Activated effector memory CD4-positive, alpha-beta T cell treated with anti-CD3 and anti-CD28 coated beads, Interleukin-2, amount 50 U/mL, for 16 hours (primary cell): Measurements from ENCODE around the gene MVP.
"Not testable (repeated sequence)": the region's sequence is repeated elsewhere in the genome, so short reads cannot be mapped to it uniquely, and the experiment has no call there.

Experiments used
- DNase-seq: peaks from one replicate; pipeline ENCODE4 v3.0.0-alpha.2; 2020

MVP gene

DNA sequence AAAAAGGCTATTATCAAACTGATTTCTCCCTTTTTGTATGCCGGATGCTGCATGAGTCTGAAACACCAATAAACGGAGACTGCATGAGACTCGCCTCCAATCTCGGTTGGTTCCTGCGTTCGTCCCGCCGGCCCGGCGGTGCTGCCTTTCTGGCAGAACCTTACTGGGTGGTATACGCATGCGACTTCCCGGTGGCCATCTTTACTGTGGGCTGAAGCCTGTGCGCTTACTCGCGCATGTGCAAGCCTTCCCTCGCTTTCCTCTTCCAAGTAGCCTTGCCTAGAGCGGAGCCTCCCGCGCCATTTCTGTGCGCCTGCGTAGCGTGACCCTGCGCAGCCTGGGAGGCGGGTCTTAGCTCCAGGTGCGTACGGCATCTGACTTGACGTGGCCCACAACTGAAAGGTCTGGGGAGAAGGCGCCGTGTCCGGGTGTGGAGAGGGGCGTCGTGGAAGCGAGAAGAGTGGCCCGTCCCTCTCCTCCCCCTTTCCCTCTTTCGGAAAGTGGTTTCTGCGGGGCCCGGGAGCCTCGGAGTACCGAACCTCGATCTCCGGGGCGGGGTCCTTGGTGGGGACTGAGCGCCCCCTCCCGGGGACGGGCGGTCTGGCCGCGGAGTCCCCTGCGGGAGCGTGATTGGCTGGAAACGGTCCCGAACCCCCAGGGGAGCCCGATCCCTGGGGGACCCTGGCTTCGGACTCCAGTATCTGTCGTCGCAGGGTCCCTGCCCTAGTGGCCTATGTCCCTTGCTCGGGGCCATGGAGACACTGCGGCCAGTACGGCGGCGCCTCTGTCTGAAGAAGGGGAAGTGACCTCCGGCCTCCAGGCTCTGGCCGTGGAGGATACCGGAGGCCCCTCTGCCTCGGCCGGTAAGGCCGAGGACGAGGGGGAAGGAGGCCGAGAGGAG is 4.2 kb upstream of the MVP start, which contains the start of gene PAGR1:
Gene PAGR1, plus strand, starts transcription at position 360 of the 901 bp plus-strand sequence. Its CDS starts 374 bp downstream, at position 734.
- peak; percentile 99 for DNase-seq

DNA sequence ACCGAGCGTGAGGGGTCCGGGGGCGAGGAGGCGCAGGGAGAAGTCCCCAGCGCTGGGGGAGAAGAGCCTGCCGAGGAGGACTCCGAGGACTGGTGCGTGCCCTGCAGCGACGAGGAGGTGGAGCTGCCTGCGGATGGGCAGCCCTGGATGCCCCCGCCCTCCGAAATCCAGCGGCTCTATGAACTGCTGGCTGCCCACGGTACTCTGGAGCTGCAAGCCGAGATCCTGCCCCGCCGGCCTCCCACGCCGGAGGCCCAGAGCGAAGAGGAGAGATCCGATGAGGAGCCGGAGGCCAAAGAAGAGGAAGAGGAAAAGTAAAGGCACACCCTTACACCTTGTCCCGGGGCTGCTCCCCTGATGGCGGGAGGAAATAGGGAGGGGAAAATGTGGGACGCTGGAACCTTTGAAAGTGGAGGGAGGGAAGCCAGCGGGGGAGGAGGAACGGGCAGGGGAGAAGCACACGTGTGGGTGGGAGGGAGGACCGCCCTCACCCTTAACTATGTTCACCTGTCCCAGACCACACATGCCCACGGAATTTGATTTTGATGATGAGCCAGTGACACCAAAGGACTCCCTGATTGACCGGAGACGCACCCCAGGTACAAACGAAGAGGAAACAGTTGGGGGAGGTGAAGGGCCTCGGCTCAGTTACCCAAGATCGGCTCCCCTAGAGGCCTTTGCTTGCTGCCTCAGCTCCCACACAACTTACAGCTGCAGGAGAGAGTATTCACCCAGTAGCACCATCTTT is 3.4 kb upstream of the MVP start:
- peak; percentile 84 for DNase-seq

DNA sequence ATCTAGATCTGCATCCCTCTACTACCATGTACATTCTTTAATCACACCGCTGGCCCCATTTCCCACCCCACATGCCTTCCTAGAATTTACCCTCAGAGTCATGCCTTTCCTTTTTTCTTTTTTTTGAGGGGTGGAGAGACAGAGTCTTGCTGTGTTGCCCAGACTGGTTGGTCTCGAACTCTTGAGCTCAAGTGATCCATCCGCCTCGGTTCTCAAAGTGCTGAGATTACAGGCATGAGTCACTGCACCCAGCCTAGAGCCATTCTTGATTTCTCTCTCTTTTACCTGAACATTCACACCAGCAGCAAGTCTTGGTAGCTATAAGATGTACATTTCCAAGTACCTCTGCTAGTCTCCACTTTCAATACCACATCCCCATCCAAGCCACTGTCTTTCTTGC is 2.2 kb upstream of the MVP start:
- DNase-seq, result no peak

DNA sequence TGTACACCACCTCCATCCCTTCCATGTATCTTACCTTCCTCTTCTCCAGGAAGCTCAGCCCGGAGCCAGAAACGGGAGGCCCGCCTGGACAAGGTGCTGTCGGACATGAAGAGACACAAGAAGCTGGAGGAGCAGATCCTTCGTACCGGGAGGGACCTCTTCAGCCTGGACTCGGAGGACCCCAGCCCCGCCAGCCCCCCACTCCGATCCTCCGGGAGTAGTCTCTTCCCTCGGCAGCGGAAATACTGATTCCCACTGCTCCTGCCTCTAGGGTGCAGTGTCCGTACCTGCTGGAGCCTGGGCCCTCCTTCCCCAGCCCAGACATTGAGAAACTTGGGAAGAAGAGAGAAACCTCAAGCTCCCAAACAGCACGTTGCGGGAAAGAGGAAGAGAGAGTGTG is 756 bp upstream of the MVP start:
- no peak for DNase-seq

DNA sequence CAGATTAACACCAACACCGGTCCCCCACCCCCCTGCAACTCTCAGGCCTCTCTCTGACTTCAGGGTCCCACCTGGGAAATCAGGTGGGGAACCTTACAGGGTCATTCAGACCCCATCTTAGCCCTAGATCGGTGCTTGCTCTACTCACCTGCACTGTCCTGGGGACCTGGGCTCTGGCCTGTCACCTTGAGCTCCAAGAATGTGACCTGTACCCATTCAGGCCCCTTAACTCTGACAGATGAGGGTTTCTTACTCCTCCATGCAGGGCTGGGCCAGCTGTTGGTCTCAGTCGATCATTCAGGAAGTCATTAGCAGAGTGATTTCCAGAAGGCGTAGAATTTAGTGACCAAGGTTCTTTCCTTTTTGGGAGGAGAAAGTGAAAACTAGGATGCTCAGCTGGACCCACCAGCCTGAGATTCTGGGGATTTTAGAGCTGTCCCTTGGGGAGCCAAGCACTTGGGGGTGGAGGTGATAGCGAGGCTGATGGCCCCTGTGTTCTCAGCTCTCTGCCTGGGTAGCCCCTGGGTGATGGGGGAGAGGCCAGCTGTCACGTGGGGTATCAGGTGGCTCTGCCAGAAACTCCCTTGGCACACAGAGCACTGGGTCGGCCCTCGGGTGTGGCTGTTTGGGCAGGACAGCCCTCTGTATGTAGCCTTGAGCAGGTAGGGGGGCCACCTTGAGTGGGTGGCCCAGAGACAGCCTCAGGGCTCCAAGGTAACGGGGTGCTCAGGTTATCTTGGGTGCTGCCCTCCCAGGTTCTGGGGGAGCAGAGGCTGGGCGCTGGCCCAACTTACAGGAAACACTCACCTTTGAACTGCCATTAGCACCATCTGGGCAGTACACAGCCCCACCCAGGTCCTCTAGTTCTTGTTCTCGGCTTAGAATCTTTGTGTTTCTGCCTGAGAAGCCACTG is 724 bp downstream of the MVP start:
- DNase-seq, result peak; percentile 85

DNA sequence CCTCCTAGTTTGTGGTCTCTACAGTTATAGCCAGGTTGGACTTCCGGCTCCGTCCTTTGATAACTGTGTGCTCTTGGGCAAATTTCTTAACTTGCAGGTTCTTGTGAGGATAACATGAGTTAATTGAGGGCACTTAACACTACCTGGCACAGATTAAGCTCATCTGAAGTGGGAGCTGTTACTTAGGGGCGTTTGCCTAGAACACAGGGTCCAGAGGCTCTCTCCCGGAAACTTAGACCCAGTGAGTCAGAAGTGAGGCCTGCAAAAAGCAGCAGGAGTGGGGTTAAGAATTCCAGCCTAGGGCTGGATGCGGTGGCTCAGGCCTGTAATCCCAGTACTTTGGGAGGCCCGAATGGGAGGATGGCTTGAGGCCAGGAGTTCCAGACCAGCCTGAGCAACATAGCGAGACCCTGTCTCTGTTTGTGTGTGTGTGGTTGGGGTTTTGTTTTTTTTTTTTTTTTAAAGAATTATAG is 1.4 kb downstream of the MVP start:
- DNase-seq, result no peak

DNA sequence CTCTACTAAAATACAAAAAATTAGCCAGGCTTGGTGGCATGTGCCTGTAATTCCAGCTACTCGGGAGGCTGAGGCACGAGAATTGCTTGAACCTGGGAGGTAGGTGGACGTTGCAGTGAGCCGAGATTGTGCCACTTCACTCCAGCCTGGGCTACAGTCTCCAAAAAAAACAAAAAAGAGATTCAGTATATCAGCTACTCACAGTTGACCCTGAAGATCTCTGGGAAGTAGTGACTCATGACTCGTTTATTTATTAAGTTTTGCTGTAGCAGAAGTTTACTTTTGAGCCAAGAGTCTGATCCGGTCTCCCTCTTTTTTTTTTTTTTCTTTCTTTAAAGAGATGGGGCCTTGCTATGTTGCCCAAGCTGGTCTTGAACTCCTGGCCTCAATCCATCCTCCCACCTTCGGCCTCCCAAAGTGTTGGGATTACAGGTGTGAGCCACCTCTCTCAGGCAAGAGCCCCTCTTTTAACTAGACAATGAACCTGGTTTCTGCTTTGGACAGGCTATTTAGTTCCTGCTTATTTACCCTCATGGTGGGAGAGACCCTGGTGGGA is 4.4 kb downstream of the MVP start:
- no peak for DNase-seq

DNA sequence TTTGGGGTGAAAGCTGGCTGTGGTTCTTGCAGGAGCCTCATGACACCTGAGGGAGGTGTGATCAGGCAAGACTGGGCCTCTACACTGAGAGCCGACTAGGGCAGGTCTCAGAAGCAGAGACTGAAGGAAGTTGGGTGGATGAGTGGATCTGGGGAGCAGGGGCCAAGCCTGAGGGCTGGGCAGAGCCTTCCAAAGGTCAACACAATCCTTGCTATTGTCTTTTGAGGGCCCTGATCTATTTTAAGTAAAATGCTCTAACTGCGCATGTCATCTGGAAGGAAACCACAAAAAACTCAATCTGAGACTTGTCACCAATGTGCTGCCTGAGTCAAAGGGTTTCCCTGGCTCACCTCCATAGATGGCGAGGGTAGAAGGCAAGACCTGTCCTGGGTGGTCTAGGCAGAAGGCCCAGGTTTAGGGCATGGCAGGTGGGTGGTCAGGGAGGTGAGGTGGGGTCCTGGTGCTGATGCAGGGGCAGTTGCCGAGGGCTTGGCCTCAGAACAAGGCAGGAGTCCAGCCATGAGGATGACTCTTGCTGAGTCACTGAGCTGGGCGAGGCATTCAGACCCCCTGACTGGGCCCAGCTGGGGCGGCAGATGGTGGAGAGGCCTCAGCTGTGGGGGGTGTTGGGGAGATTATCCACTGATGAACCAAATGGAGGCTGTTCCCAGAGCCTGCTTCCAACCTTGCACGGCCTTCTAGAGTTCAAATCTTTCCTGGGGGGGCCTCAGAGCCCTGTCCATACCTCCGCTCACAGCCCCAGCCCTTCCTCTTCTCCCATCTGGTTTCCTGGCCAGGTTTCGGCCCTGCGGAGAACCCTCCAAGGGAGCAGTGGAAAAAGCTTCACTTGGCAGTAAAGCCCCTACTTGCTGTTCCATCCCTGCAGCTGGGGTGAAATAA is 5.1 kb downstream of the MVP start:
- peak; percentile 78 for DNase-seq

DNA sequence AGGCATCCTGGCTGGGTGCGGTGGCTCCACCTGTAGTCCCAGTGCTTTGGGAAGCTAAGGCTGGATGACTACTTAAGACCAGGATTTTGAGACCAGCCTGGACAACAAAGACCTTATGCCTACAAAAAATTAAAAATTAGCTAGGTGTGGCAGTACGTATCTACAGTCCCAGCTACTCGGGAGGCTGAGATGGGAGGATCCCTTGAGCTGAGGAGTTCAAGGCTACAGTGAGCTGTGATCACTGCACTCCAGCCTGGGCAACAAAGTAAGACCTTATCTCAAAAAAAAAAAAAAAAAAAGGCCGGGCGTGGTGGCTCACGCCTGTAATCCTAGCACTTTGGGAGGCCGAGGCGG is 6.1 kb downstream of the MVP start:
- no peak for DNase-seq

DNA sequence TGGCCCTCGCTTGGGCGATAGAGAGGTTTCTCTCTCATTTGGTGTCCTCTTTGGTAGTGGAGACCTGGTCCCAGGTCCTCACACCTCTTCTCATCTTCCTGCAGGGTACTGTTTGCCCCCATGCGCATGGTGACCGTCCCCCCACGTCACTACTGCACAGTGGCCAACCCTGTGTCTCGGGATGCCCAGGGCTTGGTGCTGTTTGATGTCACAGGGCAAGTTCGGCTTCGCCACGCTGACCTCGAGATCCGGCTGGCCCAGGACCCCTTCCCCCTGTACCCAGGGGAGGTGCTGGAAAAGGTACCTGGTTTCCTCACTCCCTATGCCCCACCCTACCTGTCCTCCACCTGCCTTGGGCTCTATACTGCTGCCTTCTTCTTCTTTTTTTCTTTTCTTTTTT is 10.5 kb downstream of the MVP start:
- DNase-seq, result no peak

DNA sequence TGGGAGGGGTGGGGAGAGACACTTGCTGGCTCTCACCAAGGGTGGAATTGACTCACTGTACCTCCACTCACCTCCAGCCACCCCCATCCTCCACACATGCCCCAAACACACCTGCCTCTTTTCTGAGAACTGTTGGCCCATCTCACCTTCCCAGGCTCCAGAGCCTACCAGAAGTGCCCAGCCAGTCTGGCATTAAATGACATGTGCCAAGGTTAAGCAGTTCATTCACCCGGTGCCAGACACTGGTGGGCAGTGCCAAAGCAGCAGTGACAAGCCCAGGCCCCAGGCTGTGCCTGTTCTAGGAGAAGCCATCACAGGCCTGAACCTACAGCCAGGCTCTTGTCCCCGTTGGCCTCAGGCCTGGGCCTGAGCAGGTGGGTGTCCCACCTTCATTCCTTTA is 11.2 kb downstream of the MVP start:
- DNase-seq, result no peak

DNA sequence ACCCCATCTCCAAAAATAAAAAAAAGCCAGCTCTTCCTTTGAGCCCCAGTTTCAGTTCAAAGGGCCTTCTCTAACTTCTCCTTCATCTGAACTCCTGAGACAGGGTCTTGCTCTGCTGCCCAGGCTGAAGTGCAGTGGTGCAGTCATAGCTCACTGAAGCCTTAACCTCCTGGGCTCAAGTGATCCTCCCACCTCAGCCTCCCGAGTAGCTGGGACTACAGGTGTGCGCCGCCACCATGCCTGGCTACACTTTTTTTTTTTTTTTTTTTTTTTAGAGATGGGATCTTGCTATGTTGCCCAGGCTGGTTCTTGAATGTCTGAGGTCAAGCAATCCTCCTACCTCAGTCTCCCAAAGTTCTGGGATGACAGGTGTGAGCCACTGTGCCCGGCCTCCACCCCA is 13.0 kb downstream of the MVP start:
- DNase-seq, result not testable (repeated sequence)

DNA sequence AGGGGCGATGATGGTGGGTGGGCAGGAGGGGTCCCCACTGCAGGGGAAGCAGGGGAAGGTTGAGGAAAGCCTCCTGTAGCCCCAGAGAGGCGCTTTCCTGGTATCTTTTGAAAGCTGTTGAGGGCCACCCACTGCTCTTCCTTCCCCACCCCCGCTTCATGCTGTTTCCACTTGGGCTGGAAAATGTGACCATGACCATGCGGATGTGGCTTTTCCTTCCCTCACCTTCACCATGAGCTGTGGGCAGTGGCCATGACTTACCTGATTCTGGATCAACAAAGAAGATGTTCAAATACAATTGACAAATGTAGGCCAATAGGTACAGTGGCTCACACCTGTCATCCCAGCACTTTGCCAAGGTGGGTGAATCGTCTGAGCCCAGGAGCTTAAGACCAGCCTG is 13.8 kb downstream of the MVP start:
- no peak for DNase-seq

DNA sequence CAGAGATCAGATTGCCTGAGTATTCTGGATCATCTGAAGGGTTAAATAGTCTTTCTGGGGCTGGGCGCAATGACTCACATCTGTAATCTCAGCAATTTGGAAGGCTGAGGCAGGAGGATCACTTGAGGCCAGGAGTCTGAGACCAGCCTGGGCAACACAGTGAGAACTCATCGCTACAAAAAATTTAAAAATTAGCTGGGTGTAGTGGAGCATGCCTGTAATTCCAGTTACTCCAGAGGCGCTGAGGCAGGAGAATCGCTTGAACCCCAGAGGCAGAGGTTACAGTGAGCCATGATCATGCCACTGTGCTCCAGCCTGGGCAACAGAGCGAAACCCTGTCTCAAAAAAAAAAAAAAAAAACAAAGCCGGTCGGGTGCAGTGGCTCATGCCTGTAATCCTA is 15.7 kb downstream of the MVP start:
- DNase-seq, result no peak

DNA sequence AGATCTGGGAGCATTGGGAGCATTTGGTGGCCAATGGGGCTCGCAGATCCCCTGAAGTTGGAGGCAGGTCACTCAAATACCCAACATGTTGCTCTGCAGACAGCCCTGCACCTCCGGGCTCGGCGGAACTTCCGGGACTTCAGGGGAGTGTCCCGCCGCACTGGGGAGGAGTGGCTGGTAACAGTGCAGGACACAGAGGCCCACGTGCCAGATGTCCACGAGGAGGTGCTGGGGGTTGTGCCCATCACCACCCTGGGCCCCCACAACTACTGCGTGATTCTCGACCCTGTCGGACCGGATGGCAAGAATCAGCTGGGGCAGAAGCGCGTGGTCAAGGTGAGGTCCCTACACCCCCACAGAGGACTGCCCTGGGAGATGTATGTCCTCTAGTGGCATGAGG is 16.4 kb downstream of the MVP start:
- no peak for DNase-seq

DNA sequence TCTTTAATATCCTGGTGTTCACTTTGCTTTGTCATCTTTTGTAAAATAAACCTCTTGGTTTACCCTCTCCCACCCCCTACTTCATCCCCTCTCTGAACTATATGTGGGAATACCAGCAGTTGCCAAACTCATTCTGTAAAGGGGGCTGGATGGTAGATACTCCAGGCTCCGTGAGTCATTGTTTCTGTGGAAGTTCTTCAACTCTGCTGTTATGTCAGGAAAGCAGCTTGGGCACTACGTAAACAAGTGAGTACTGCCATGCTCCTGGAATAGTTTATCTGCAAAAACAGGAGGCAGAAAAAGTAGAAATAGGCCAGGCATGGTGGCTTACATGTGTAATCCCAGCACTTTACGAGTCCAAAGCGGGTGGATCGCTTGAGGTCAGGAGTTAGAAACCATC is 17.6 kb downstream of the MVP start:
- no peak for DNase-seq

DNA sequence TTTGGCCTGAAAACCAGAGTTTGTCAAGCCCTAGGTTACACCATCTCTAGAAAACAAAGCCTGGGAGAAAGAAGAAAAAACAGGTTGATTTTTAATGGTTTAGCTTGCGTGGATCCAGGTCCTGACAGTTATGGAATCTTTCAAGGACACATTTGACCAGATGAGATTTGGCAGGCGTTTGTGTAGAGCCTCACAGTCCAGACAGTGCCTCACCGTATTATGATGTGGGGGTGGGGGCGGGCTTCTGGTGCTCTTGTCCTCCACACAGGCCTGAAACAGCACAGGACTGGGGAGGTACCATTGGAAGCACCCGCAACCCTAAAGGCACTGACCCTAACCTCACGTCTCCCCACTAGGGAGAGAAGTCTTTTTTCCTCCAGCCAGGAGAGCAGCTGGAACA is 19.6 kb downstream of the MVP start:
- no peak for DNase-seq

DNA sequence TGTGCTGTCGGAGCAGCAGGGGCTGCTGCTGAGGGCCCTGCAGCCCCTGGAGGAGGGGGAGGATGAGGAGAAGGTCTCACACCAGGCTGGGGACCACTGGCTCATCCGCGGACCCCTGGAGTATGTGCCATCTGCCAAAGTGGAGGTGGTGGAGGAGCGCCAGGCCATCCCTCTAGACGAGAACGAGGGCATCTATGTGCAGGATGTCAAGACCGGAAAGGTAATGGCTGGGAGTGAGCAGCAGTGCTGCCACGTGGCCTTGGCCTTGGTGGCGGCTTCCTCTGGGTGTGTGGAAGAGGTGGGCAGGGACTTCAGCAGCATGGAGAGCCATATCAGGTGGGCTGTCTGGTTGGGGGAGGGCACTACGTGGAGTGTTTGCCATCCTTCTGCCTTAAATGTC is 20.0 kb downstream of the MVP start:
- DNase-seq, result no peak

DNA sequence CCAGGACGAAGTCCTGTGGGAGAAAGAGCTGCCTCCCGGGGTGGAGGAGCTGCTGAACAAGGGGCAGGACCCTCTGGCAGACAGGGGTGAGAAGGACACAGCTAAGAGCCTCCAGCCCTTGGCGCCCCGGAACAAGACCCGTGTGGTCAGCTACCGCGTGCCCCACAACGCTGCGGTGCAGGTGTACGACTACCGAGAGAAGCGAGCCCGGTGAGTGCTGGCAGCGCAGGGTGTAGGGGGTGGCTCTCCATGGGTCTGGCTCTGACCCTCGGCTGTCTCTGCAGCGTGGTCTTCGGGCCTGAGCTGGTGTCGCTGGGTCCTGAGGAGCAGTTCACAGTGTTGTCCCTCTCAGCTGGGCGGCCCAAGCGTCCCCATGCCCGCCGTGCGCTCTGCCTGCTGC is 21.4 kb downstream of the MVP start:
- DNase-seq, result no peak

DNA sequence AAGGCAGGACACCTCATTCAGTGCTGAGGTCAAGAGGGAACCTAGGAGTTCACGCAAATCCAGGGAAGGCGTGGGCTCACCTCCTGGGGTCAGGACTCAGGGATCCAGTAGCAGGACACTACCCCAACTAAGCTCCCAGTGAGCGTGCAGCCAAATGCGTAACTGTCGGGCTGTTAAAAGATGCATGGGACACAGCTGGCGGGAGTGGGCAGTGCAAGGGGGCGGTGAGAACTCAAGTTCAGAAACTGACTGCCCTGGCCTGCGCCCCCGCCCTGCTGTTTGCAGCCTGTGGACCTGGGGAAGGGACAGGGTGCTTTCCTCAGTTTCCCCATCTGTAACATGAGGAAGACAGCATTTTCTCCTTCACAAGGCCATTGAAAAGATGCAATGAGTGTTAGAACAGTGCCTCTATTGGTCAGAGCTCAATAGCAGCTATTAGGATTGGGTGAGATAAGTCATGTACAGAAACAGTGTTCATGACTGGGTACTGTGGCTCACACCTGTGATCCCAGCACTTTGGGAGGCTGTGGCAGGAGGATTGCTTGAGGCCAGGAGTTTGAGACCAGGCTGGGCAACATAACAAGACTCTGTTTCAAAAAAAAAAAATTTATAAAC is 22.6 kb downstream of the MVP start:
- no peak for DNase-seq

DNA sequence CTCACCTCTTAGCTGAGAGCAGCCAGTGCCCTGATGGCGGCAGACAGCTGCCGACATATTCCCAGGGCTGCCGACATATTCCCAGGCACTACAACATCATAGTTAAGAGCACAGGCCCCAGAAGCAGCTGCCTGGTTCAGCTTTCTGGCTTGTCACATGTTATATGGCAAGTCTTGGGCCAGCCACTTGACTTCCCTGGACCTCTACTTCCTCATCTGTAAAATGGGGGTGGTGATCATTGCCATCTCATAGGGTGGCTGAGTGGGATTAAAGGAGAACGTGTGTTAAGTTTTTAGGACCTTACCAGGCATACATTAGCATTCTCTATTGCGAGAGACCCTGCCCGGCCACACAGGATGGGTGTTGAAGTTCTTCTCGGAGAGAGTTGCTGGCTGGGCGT is 23.7 kb downstream of the MVP start:
- no peak for DNase-seq
